Measurements from ENCODE around the gene PKIB.

Gene PKIB

DNA sequence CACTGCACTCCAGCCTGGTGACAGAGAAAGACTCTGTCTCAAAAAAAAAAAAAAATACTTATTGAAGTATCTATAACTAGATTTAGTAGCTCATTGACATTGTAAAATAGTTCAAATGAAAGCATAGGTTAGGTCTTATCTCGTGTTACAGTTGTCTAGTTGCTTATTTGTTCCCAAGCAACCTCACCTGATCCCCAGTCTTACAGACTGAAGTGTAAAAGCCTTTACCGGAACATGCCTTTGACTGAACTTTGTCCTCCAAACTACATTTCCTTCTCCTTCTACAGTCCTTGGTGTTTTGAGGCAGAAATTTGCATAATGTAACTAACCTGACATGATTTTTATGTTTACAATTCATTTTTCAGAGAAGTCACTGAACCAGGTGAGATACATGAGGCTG, 61.0 kb downstream of the PKIB start:
- no peak for DNase-seq

DNA sequence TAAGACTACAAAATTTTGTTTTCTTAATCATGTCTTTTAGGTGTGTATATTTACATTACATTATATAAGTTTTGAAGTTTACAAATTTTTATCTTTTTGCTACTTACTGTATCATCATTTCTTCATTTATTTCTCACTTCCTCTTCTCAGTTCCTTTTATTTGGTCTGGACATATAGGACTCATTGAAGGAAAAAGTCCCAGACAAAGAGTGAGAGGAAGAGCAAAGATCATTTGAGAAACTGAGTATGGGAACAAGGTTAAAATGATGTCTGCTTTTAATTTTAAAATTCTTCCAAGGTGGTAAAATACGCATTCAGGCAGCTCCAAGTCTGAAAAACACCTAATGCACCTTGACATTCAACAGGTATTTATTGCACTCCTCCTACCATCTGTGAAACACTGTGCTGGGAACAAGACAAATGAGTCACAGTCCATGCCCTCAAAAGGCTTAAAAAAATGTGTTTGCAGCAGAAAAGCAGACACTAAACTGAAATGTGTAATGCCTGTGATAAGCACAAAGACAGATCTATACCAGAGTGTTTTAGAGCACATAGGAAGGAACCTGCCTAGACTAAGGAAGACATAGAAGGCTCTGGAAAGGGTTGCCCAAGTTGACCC, 63.2 kb downstream of the PKIB start:
- no peak for DNase-seq

DNA sequence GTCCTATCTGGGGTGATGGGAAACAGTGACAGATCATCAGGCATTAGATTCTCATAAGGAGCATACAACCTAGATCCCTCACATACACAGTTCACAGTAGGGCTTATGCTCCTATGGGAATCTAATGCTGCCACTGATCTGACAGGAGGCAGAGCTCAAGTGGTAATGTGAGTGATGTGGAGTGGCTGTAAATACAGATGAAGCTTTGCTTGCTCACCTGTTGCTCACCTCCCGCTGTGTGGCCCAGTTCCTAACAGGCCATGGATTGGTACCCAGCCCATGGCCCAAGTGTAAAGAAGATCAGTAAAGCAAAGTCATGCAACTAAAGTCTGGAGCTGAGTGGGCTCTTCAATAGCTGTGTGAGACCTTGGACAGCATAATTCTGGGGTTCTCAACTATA, 65.9 kb downstream of the PKIB start:
- no peak for DNase-seq

GRCh38 chr6:122676688-122677087, 66.5 kb downstream of the PKIB start:
- DNase-seq, result no peak

DNA sequence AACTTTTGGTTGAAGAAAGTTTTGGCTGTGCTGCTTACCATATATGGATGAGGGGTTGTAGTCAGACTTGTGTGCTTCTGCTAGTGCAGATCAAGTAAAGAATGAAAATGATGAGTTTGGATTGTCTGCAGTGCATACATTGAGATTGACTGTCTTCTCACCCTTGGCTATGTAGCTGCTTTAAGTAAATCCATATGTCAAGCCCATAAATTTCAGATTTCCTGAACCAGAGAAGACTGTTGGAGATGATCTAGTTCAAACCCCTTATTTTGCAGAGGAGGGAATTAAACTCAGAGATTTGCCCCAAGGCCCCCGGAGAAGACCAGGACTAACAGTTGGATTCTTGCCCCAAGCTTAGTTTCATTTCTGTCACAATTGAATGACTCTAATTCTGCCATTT, 67.2 kb downstream of the PKIB start:
- no peak for DNase-seq

DNA sequence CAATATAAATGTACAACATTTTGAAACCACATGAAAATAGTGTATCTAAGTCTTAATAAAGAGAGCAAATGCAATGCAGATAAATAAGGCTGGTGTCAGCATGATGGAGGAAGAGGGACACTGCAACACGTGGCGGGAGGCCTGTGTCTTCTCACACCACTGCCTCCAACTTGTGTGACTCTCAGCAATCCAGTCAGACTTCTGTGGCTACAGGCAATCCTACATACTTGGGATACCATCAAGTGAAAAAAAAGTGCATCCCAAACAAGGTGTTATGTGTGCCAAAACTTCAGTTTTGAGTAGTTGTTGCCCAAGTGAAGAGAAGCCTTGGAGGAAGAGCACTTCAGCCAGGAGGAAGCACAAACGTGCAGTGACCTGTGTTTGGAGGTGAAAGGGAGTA, 68.6 kb downstream of the PKIB start:
- DNase-seq, result no peak

DNA sequence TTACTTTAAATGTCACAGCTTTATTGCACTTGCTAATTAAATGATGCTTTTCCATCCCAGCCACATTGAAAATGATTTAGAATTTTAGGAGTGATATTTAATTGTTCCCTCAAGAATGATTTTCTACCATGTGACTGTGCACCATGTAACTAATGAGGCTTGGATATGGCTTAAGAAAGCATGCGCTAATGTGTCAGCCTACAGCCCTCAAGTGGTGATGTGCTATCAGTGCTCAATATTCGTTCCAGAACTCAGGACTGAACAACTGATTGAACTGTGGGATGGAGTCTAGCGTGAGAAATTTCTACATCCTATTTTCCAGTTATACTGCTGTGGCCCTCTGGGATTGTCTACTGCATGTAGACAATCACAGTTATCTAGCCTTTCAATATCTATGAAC, 71.5 kb downstream of the PKIB start:
- DNase-seq, result no peak

DNA sequence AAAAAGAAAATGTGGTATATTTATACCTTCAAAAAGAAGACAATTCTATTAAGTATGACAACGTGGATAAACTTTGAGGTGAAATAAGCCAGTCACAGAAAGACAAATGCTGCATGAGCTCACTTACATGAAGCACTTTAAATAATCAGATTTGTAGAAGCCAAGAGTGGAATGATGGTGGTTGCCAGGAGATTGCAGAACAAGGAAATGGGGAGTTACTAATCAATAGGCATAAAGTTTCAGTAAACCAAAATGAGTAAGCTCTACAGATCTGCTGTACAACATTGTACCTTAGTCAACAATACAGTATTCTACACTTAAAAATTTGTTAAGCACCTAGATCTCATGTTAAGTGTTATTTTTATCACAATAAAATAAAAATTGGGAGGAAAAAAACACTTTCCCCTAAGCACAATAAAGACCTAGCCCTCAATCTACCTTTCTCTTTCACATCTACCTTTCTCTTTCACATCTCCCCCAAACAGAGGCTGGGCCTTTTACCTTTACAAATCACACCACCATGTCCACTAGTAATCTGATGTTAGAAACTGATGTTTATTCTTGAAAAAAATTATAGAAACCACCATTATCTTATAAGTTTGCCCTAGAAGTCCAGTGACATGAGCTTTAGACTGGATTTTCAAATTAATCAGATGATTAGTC, 73.9 kb downstream of the PKIB start:
- DNase-seq, result no peak

DNA sequence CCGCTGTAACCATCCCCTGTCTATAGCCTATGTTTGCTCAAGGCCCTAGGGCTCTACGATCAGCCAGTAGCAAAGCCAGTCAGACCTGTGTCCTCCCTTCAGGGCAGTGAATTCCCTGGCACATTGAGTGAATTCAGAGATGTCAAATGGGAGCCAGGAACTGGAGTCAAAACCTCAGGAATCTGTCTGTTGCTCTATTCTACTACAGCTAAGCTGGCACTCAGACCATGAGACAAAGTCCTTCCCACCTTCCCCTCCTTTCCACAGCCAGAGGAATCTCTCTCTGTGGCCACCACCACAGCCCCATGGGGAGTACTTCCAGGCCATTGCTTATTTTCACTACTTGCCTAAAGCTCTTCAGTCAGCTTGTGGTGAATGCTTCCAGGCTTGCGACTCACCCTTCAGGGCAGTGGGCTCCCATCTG, 82.0 kb downstream of the PKIB start:
- no peak for DNase-seq

DNA sequence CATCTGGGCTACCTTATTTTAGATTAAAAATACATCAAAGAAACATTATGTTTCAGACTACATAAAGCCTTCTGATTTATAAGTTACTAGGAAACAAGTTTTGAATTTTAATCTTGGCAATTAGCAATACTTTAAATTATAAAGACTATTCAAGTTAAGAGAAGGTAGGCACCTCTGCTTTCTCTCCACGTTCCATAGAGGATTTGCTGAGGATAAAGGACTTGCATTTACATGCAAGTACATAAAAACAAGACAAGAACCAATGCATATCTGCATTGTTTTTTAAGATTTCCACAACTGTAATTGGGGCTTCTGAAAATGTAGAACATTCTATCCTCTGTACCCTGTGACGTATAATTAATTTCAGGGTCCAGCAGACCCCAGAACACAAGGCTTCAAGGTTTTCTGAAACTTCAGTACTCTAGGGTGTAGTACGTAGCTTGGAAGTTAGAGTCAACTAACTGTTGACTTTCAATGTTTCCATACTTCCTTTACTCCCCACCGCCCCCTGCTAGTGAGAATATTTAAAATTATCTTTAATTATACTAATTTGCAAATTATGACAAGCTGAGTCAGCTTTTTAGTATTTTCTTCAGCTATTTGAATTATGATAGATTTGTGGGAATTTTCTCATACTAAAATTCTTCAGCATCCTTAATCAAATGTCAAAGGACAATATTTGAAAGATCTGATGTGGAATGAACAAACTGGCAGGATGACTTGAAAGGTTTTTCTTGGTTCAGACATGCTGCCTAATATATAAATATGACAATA, 82.8 kb downstream of the PKIB start:
- DNase-seq, result no peak

DNA sequence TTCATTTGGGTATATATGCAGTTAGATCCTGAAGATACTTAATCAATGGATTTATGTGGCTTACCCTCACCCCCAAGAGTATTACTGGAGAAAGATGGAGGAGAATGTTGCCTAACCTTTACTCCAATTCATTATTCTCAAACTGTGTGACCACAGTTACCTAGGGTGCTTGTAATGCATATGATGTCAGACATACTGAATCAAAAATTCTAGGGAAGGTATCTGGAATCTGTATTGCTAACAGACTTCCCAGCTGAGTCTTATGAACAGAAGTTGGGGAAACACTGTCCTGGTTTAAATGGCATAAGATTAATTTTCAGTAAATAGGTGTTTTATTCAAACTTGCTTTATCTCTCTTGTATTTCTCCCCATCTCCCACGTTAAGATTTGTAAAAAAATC, 83.9 kb downstream of the PKIB start:
- DNase-seq, result no peak

DNA sequence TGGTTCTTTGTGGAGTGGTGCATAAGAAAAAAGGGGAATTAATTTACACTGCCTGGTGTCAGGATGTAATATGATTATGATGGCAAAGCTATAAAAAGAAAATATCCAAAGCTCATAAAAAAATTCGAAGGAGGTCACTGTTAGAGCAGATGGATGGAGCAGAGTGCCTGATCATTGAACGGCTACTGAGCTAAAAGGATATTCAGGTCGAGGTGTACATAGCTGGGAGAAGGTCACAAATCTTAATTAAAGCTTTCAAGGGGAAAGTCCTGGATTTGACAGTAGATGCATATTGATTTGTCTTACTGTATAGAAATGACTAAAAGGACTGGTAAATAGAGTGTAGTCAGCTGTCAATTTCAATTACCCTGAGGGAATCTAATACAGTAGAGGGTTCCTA, 84.4 kb downstream of the PKIB start:
- peak in 1 of 2 experiments; percentile 19 for DNase-seq

DNA sequence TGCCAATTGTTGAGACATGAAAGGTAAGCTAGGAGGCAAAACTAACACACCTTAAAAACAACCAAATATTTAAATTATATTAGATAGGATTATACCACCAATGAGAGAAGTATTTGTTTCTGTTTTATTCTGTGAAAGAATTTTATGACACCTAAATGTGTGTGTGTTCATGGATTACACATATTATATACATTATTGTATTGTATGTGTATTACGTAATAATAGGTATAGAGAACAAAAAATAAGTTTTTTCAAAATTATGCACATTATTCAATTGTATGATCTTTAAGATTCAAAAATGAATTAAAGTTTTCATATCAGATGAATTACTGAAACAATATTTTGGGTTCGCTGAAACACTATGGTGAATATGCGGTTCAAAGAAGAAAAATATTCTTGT, 85.0 kb downstream of the PKIB start:
- no peak for DNase-seq

- no peak for DNase-seq
Measured at GRCh38 chr6:122696079-122696478, 85.9 kb downstream of the PKIB start.

DNA sequence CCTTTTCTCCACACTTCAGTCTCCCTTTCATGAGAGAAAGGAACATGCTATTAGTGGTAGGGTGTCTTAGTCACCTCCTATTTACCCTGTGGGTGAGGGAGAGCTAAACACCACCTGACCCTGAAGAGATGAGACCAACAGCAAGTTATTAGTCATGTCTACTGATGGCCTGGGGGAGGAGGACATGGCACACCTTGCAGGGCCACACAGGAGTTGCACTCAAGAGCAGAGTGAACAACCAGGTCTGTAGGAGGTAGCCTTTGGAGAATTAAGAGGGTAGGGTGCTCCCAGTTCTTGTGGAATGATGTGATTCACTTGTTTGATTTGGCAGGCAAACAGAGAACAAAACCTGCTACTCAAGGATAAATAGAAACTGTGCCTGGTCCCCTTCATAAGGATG, 86.6 kb downstream of the PKIB start:
- DNase-seq, result no peak

DNA sequence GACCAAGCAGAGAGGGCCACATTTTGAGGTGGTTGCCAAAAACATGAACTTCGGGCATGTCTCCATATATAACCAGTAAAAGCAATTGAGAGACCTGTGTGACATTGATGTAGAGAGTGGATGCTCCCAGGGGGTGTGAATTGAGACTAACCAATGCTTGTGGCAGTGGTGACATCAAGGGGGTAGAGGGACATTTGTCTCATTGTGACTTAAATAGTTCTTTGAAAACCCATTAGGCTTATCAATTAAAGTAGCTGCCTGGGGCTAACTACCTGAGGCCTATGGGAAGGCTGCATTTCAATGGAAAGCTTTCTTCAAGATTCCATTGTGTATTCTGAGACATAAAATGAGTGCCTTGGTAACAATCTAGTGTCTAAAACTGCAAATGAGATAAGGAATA, 87.3 kb downstream of the PKIB start:
- no peak for DNase-seq

- no peak for DNase-seq
Measured at GRCh38 chr6:122701666-122702065, 91.5 kb downstream of the PKIB start.

DNA sequence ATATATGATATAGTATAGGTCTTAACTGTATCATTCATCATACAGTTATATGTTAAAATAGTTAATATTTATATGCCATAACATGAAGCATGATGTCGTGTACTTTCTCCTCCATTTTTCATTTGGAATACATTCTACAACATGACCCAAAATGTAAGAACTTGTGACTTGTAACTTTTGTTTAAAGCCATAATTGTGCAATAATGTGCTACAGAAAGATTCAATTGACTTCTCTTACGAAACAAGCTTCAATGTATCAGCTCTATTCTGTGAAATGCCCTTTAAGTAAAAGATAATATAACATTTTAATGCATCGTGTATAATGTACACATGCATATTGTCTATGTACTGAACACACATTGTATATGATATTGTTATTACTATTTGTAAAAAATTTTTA, 92.6 kb downstream of the PKIB start:
- DNase-seq, result no peak

GRCh38 chr6:122704066-122704465, 93.9 kb downstream of the PKIB start:
- DNase-seq, result no peak

DNA sequence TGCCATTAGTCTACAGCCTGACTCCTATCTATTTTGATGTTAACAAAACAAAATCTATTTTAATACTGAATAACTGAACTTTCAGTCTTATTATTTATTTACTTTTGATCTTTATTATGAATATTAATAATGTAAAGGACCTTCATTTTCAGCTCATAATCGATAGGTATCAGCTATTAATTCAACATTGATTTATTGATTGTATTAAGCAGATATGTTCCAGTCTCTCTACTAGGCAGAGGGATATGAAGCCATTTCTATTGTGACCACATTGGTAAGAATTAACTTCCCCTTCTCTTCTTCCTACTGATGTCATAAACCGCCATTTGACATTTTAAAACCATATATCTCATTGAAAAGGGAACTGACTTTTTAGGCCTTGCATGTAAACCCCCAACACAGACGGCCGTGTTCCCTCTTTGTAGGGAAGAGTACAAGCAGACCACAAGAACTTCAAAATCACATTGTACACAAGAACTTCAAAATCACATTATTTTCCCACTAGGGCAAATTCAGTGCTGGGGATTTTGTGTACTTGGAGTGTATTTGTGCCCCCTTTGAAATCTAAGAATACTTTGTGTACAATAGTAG, 99.8 kb downstream of the PKIB start:
- DNase-seq, result no peak

DNA sequence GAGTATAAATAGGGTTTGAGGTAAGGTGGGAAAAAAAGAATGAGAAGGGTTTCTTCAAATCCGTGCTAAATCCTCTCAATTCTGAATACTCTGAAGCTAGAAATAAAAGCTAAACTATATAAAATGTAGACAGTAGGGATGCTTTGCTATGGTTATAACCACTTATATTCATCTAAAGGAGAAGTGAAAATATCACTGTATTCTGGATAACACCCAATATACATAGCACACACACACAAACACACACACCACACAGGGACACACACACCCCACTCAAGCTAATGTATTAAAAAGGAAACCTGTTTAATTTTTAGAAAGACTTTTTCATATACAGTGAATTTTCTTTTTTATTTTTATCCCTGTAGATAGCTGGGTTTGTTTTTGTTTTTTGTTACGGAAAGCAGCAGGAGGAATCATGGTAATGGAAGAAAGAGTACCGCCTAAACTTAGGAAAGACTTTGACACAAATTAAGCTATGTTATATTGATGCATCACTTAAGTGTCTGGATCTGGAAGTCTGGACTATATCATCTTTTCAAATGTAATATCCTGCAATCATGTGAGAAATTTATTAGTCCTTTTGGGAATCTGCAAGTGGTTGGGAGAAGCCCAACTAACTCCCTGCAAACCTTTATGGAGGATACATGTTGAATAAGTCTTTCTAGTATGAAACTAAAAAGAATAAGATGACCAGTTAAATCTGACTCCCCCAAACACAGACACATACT, 100.9 kb downstream of the PKIB start:
- no peak for DNase-seq

DNA sequence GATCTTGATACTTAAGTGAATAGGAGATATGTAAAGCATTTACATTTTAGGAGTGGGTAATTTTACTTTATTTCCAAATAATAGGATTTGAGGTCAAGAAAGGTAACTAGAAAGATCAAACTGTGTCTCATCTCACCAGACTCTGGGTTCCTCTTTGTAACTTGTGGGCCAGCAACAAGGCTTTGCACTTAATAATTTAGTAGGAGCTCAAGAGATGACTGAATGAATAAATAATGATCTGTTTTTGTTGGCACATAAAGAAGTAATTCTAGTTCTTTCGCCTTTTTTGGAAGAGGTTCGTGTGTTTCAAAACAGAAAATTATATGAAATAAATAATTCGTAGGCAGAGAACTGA, 101.9 kb downstream of the PKIB start:
- no peak for DNase-seq

- no peak for DNase-seq
Measured at GRCh38 chr6:122712448-122713137, 102.4 kb downstream of the PKIB start.

Data from NCI-H1930 (cell line).